Fibroblast of lung (primary cell): ENCODE data around the gene IL17RA. TPM values are rescaled to one million over a fixed set of nuclear protein-coding genes. Genes with fewer than 3 reads are reported as not detected.

Experiments used
- DNase-seq, 2 donors: peaks; one replicate each; pipeline versions ENCODE4 v3.0.0 to v3.0.0-alpha.2; 2010; ENCODE audit warnings: low read depth in 2 of 2
- H2AFZ ChIP-seq: 2 replicates; pipeline ENCODE4 v1.5.1; 2012; ENCODE audit warnings: low read length, control low read depth, inconsistent platforms
- H3K27ac ChIP-seq: 2 replicates; pipeline ENCODE4 v1.5.1; 2011; ENCODE audit warnings: low read length, control low read depth; ENCODE audit not compliant: insufficient read depth
- H3K27me3 ChIP-seq: 2 replicates; pipeline ENCODE4 v1.5.1; 2011; ENCODE audit warnings: mild to moderate bottlenecking, low read length; ENCODE audit not compliant: control insufficient read depth, insufficient read depth
- H3K36me3 ChIP-seq: 2 replicates; pipeline ENCODE4 v1.5.1; 2011; ENCODE audit warnings: low read length; ENCODE audit not compliant: control insufficient read depth, insufficient read depth
- H3K4me1 ChIP-seq: 2 replicates; pipeline ENCODE4 v1.5.1; 2011; ENCODE audit warnings: low read length; ENCODE audit not compliant: control insufficient read depth, insufficient read depth; ENCODE audit errors: extremely low read depth
- H3K4me2 ChIP-seq: 2 replicates; pipeline ENCODE4 v1.5.1; 2011; ENCODE audit warnings: low read length, control low read depth; ENCODE audit not compliant: insufficient read depth; ENCODE audit errors: extremely low read depth
- H3K4me3 ChIP-seq, 4 experiments: fragments of 200-600 bp in 1 of 4; sonication (generic) in 1 of 4; replicated peaks in 1 of 4; 2 replicates each; pipeline ENCODE4 v1.5.1; 2011 to 2016; ENCODE audit warnings: low read length in 4 of 4, low read depth in 3 of 4, mild to moderate bottlenecking in 3 of 4, control low read depth in 2 of 4, inconsistent platforms in 1 of 4, mixed read lengths in 1 of 4; ENCODE audit not compliant: insufficient read depth in 1 of 4; ENCODE audit errors: control extremely low read depth in 1 of 4
- H3K79me2 ChIP-seq: 2 replicates; pipeline ENCODE4 v1.5.1; 2012; ENCODE audit warnings: mild to moderate bottlenecking, low read length, inconsistent platforms; ENCODE audit not compliant: control insufficient read depth, insufficient read depth
- H3K9ac ChIP-seq: 2 replicates; pipeline ENCODE4 v1.5.1; 2011; ENCODE audit warnings: mild to moderate bottlenecking, low read length, control low read depth; ENCODE audit not compliant: insufficient read depth
- H3K9me3 ChIP-seq: 2 replicates; pipeline ENCODE4 v1.5.1; 2012; ENCODE audit warnings: low read depth, low read length; ENCODE audit not compliant: control insufficient read depth, insufficient read depth
- H4K20me1 ChIP-seq: 2 replicates; pipeline ENCODE4 v1.5.1; 2011; ENCODE audit warnings: low read length; ENCODE audit not compliant: control insufficient read depth, insufficient read depth; ENCODE audit errors: extremely low read depth
- EZH2 ChIP-seq: IDR thresholded peaks from 2 replicates; pipeline ENCODE4 v1.5.1; 2012; ENCODE audit warnings: low read length, control low read depth, mild to moderate bottlenecking; ENCODE audit errors: missing control alignments
- polyA plus RNA-seq, 2 donors: library from polyadenylated mRNA; depleted of rRNA in 1 of 2; stranded (reverse) in 1 of 2; unstranded in 1 of 2; fragments of >200 nt; gene quantifications; 2 replicates each; pipeline ENCODE4 v1.2.1, GENCODE V29; 2011 to 2012; ENCODE audit warnings: missing spikeins in 1 of 2
- total RNA-seq: library from RNA; depleted of rRNA; stranded (reverse); fragments of >200 nt; gene quantifications from 2 replicates; pipeline ENCODE4 v1.2.1, GENCODE V29; 2014
- TF ChIP-seq, protein P1 (sequence below), 2 donors: IDR thresholded peaks in 1 of 2; conservative IDR thresholded peaks in 1 of 2; 1 replicate in 1 of 2; 2 replicates in 1 of 2; pipeline ENCODE4 v1.5.1; 2011 to 2012; ENCODE audit warnings: low read length in 2 of 2, control low read depth in 1 of 2, inconsistent platforms in 1 of 2, low read depth in 1 of 2, mild to moderate bottlenecking in 1 of 2

Gene IL17RA
- total and polyA plus RNA-seq, 2 donors (not counting 1 experiment from before 2014, with no cell fraction given) = 5.3 to 7.1 TPM

DNA sequence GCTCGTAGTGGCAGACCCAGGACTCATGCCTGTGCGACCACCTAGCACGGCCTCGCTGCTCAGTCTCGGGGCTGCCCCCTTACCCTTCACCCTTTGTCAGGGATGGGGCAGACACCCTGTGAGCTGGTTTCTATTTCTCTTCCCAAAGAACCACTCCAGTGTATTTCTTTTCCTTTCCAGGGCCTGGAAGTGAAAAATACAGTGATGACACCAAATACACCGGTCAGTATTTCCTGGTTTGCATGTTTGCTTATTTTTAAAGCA, 22.7 kb downstream of the IL17RA start:
- no peak overlapping the region for H3K4me2 ChIP-seq
- H3K4me3 ChIP-seq = no peak overlapping the region
- no peaks in the 10 kb centered on the region for H3K4me1 ChIP-seq
- no peak overlapping the region for H3K27ac ChIP-seq
- no peak for DNase-seq
- TF ChIP-seq EZH2 = no peak
- TF ChIP-seq, protein P1, sequence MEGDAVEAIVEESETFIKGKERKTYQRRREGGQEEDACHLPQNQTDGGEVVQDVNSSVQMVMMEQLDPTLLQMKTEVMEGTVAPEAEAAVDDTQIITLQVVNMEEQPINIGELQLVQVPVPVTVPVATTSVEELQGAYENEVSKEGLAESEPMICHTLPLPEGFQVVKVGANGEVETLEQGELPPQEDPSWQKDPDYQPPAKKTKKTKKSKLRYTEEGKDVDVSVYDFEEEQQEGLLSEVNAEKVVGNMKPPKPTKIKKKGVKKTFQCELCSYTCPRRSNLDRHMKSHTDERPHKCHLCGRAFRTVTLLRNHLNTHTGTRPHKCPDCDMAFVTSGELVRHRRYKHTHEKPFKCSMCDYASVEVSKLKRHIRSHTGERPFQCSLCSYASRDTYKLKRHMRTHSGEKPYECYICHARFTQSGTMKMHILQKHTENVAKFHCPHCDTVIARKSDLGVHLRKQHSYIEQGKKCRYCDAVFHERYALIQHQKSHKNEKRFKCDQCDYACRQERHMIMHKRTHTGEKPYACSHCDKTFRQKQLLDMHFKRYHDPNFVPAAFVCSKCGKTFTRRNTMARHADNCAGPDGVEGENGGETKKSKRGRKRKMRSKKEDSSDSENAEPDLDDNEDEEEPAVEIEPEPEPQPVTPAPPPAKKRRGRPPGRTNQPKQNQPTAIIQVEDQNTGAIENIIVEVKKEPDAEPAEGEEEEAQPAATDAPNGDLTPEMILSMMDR (conservative IDR thresholded peaks at IDR 0.05 in 1 of 2, IDR thresholded peaks at IDR 0.05 in 1 of 2; ENCODE audit: low read depth in 1 of 2, low read length in 2 of 2) = no peak
- H4K20me1 ChIP-seq = no peaks in the 10 kb centered on the region
- no peak overlapping the region for H3K9ac ChIP-seq
- no peaks in the 10 kb centered on the region for H3K27me3 ChIP-seq
- H3K36me3 ChIP-seq = peaks cover 11% of the 10 kb centered on the region
- H2AFZ ChIP-seq = no peak overlapping the region
- H3K79me2 ChIP-seq = no peaks in the 10 kb centered on the region
- no peaks in the 10 kb centered on the region for H3K9me3 ChIP-seq

DNA sequence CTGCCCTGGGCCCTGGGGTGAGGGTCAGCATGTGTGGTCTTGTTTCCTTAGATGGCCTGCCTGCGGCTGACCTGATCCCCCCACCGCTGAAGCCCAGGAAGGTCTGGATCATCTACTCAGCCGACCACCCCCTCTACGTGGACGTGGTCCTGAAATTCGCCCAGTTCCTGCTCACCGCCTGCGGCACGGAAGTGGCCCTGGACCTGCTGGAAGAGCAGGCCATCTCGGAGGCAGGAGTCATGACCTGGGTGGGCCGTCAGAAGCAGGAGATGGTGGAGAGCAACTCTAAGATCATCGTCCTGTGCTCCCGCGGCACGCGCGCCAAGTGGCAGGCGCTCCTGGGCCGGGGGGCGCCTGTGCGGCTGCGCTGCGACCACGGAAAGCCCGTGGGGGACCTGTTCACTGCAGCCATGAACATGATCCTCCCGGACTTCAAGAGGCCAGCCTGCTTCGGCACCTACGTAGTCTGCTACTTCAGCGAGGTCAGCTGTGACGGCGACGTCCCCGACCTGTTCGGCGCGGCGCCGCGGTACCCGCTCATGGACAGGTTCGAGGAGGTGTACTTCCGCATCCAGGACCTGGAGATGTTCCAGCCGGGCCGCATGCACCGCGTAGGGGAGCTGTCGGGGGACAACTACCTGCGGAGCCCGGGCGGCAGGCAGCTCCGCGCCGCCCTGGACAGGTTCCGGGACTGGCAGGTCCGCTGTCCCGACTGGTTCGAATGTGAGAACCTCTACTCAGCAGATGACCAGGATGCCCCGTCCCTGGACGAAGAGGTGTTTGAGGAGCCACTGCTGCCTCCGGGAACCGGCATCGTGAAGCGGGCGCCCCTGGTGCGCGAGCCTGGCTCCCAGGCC, 23.7 kb downstream of the IL17RA start:
- Histone ChIP-seq H4K20me1 (no peaks in the 10 kb centered on the region), H2AFZ (no peak overlapping the region), H3K79me2 (no peaks in the 10 kb centered on the region), H3K27ac (no peak overlapping the region), H3K9ac (no peak overlapping the region), H3K36me3 (peaks cover 11% of the 10 kb centered on the region), H3K4me2 (no peak overlapping the region), H3K9me3 (no peaks in the 10 kb centered on the region), H3K4me1 (no peaks in the 10 kb centered on the region), H3K27me3 (no peaks in the 10 kb centered on the region), H3K4me3 (no peak overlapping the region)
- TF ChIP-seq, protein P1 (conservative IDR thresholded peaks at IDR 0.05 in 1 of 2, IDR thresholded peaks at IDR 0.05 in 1 of 2; ENCODE audit: low read depth in 1 of 2, low read length in 2 of 2) = no peak
- TF ChIP-seq EZH2 = no peak
- no peak for DNase-seq

DNA sequence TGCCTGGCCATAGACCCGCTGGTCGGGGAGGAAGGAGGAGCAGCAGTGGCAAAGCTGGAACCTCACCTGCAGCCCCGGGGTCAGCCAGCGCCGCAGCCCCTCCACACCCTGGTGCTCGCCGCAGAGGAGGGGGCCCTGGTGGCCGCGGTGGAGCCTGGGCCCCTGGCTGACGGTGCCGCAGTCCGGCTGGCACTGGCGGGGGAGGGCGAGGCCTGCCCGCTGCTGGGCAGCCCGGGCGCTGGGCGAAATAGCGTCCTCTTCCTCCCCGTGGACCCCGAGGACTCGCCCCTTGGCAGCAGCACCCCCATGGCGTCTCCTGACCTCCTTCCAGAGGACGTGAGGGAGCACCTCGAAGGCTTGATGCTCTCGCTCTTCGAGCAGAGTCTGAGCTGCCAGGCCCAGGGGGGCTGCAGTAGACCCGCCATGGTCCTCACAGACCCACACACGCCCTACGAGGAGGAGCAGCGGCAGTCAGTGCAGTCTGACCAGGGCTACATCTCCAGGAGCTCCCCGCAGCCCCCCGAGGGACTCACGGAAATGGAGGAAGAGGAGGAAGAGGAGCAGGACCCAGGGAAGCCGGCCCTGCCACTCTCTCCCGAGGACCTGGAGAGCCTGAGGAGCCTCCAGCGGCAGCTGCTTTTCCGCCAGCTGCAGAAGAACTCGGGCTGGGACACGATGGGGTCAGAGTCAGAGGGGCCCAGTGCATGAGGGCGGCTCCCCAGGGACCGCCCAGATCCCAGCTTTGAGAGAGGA, 24.5 kb downstream of the IL17RA start:
- Histone ChIP-seq H2AFZ (no peak overlapping the region), H4K20me1 (no peaks in the 10 kb centered on the region), H3K36me3 (peaks cover 11% of the 10 kb centered on the region), H3K27me3 (no peaks in the 10 kb centered on the region), H3K27ac (no peak overlapping the region), H3K79me2 (no peaks in the 10 kb centered on the region), H3K4me2 (no peak overlapping the region), H3K4me1 (no peaks in the 10 kb centered on the region), H3K4me3 (no peak overlapping the region), H3K9me3 (no peaks in the 10 kb centered on the region), H3K9ac (no peak overlapping the region)
- DNase-seq = no peak
- no peak for TF ChIP-seq EZH2
- TF ChIP-seq, protein P1 (conservative IDR thresholded peaks at IDR 0.05 in 1 of 2, IDR thresholded peaks at IDR 0.05 in 1 of 2; ENCODE audit: low read depth in 1 of 2, low read length in 2 of 2) = no peak
